ENCODE data around the gene CERS6. TPM values are rescaled to one million over a fixed set of nuclear protein-coding genes. Genes with fewer than 3 reads are reported as not detected.

Gene CERS6
- total RNA-seq, 2 donors from 2014 or later = 13.7 to 15.8 TPM

GRCh38 chr2:168538534-168538933 is 82.5 kb downstream of the CERS6 start:
- H3K9me3 ChIP-seq = peaks cover 9% of the 10 kb centered on the region
- no peaks in the 10 kb centered on the region for H3K4me1 ChIP-seq (ENCODE audit: control insufficient read depth in 1 of 2, low read depth in 2 of 2)
- no peak overlapping the region for H3K4me3 ChIP-seq
- H3K27ac ChIP-seq = no peak overlapping the region
- DNase-seq (ENCODE audit: low spot score) (no peak), ATAC-seq (ENCODE audit: insufficient number of reproducible peaks, low FRiP score, low read depth) (no peak)
- no peak for TF ChIP-seq CTCF (IDR thresholded peaks at IDR 0.05)
- no peaks in the 10 kb centered on the region for H3K27me3 ChIP-seq (replicated peaks; ENCODE audit: insufficient read depth)
- H3K36me3 ChIP-seq = no peaks in the 10 kb centered on the region

GRCh38 chr2:168539945-168540344 is 83.9 kb downstream of the CERS6 start:
- no peak for ATAC-seq (ENCODE audit: insufficient number of reproducible peaks, low FRiP score, low read depth)
- H3K9me3 ChIP-seq = peaks cover 9% of the 10 kb centered on the region
- H3K4me1 ChIP-seq (ENCODE audit: control insufficient read depth in 1 of 2, low read depth in 2 of 2) = no peaks in the 10 kb centered on the region
- TF ChIP-seq CTCF (IDR thresholded peaks at IDR 0.05) = no peak
- H3K27me3 ChIP-seq (replicated peaks; ENCODE audit: insufficient read depth) = no peaks in the 10 kb centered on the region
- no peak overlapping the region for H3K4me3 ChIP-seq
- DNase-seq (ENCODE audit: low spot score) = no peak
- no peaks in the 10 kb centered on the region for H3K36me3 ChIP-seq
- H3K27ac ChIP-seq = no peak overlapping the region

- DNase-seq (ENCODE audit: low spot score) (no peak), ATAC-seq (ENCODE audit: insufficient number of reproducible peaks, low FRiP score, low read depth) (no peak)
- H3K27ac ChIP-seq = no peak overlapping the region
- no peaks in the 10 kb centered on the region for H3K4me1 ChIP-seq (ENCODE audit: control insufficient read depth in 1 of 2, low read depth in 2 of 2)
- H3K27me3 ChIP-seq (replicated peaks; ENCODE audit: insufficient read depth) = no peaks in the 10 kb centered on the region
- no peaks in the 10 kb centered on the region for H3K36me3 ChIP-seq
- H3K4me3 ChIP-seq = no peak overlapping the region
- TF ChIP-seq CTCF (IDR thresholded peaks at IDR 0.05) = no peak
- peaks cover 9% of the 10 kb centered on the region for H3K9me3 ChIP-seq
These were observed 85.8 kb downstream of the CERS6 start for GRCh38 chr2:168541858-168542257.

GRCh38 chr2:168543037-168543436 is 87.0 kb downstream of the CERS6 start:
- H3K27ac ChIP-seq = no peak overlapping the region
- H3K4me3 ChIP-seq = no peak overlapping the region

GRCh38 chr2:168543935-168544334 is 87.9 kb downstream of the CERS6 start:
- H3K36me3 ChIP-seq = no peaks in the 10 kb centered on the region
- no peak overlapping the region for H3K4me3 ChIP-seq
- H3K27me3 ChIP-seq (replicated peaks; ENCODE audit: insufficient read depth) = no peaks in the 10 kb centered on the region
- ATAC-seq (ENCODE audit: insufficient number of reproducible peaks, low FRiP score, low read depth) = no peak
- no peaks in the 10 kb centered on the region for H3K4me1 ChIP-seq (ENCODE audit: control insufficient read depth in 1 of 2, low read depth in 2 of 2)
- peaks cover 9% of the 10 kb centered on the region for H3K9me3 ChIP-seq
- no peak overlapping the region for H3K27ac ChIP-seq
- no peak for DNase-seq (ENCODE audit: low spot score)
- TF ChIP-seq CTCF (IDR thresholded peaks at IDR 0.05) = no peak

More at GRCh38 chr2:168543037-168543436, 87.0 kb downstream of the CERS6 start:
- ATAC-seq (ENCODE audit: insufficient number of reproducible peaks, low FRiP score, low read depth) (no peak), DNase-seq (ENCODE audit: low spot score) (no peak)
- Histone ChIP-seq H3K9me3 (peaks cover 9% of the 10 kb centered on the region), H3K4me1 (ENCODE audit: control insufficient read depth in 1 of 2, low read depth in 2 of 2) (no peaks in the 10 kb centered on the region), H3K36me3 (no peaks in the 10 kb centered on the region), H3K27me3 (replicated peaks; ENCODE audit: insufficient read depth) (no peaks in the 10 kb centered on the region)
- no peak for TF ChIP-seq CTCF (IDR thresholded peaks at IDR 0.05)
